ENCODE results near the gene TRIM60.
"Not testable (repeated sequence)": the region's sequence is repeated elsewhere in the genome, so short reads cannot be mapped to it uniquely, and the experiment has no call there.

The TRIM60 gene

DNA sequence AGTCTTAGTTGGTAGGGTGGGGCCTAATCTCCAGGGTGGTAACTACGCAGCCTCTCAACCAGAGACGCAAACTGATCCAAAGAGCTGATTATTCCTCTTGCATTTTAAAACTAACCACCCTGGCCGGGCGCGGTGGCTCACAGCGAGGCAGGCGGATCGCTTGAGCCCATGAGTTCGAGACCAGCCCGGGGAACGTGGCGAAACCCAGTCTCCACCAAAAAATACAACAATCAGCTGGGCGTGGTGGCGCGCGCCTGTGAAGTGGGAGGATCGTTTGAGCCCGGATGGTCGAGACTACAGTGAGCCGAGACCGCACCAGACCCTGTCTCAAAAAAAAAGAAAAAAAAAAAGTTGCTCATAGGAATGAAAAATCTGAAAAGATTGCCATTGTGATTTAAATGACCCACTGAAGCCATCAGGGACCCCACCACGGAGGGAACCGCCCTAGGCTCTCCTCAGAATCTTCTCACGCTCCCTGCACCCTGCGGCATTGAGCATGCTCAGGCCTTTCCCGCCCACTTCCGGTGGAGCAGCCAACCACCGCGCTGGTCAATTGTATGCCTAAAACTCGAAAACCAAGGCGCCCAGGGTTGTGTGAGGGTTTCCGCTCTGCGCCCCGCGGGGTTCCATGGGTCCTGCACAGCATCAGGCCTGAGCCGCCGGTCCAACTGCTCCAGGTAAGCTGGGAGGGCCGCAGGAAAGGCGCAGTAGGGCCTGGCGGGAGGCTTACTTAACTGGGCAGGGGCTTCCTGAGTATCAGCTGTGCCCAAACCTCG is at the start of gene TRIM60:
Gene TRIM60, plus strand, starts transcription at position 564 of the 776 bp plus-strand sequence. CDS start 8,074 bp downstream, outside the sequence.
- DNase-seq = no peak
- Mint-ChIP-seq H3K27me3 (peaks cover 16% of the 10 kb centered on the region), H3K4me3 (no peak within 1 kb of the TSS), H3K4me1 (no peaks in the 10 kb centered on the region), H3K9me3 (no peaks in the 10 kb centered on the region), H3K27ac (no peak within 1 kb of the TSS)
- no peak for ATAC-seq

DNA sequence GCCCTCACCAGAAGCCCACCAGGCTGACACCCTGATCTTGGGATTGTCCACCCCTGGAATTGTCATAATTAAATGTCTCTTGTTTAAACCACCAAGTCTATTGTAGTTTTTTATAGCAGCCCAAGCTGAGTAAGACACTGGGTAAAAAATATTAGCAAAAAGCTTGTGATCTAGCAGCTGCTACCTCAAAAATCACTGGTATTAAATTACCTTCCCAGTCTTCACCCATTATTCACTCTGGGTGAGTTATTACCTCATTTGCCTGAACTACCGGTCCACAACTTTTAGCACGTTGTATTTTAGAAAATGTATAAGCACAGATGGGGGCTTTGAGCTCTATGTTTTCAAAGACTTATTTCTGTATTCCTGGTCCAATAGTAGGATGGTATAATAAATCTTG is 42.3 kb upstream of the TRIM60 start:
- Mint-ChIP-seq H3K27me3 (peaks cover 14% of the 10 kb centered on the region), H3K27ac (no peak overlapping the region), H3K4me1 (no peaks in the 10 kb centered on the region), H3K4me3 (no peak overlapping the region), H3K9me3 (no peaks in the 10 kb centered on the region)
- no peak for ATAC-seq
- DNase-seq = no peak

DNA sequence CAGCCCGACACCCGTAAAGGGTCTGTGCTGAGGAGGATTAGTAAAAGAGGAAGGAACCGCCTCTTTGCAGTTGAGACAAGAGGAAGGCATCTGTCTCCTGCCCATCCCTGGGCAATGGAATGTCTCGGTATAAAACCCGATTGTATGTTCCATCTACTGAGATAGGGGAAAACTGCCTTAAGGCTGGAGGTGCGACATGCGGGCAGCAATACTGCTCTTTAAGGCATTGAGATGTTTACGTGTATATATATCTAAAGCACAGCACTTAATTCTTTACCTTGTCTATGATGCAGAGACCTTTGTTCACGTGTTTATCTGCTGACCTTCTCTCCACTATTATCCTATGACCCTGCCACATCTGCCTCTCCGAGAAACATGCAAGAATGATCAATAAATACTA is 41.0 kb upstream of the TRIM60 start:
- ATAC-seq, H3K4me1 Mint-ChIP-seq, H3K9me3 Mint-ChIP-seq, H3K4me3 Mint-ChIP-seq, DNase-seq, H3K27ac Mint-ChIP-seq: not testable (repeated sequence)
- peaks cover 14% of the 10 kb centered on the region for H3K27me3 Mint-ChIP-seq

DNA sequence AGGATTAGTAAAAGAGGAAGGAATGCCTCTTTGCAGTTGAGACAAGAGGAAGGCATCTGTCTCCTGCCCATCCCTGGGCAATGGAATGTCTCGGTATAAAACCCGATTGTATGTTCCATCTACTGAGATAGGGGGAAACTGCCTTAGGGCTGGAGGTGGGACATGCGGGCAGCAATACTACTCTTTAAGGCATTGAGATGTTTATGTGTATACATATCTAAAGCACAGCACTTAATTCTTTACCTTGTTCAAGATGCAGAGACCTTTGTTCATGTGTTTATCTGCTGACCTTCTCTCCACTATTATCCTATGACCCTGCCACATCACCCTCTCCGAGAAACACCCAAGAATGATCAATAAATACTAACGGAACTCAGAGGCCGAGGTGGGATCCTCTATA is 35.7 kb upstream of the TRIM60 start:
- H3K9me3 Mint-ChIP-seq, H3K4me3 Mint-ChIP-seq, H3K4me1 Mint-ChIP-seq, DNase-seq, H3K27ac Mint-ChIP-seq, ATAC-seq: not testable (repeated sequence)
- peaks cover 42% of the 10 kb centered on the region for H3K27me3 Mint-ChIP-seq

DNA sequence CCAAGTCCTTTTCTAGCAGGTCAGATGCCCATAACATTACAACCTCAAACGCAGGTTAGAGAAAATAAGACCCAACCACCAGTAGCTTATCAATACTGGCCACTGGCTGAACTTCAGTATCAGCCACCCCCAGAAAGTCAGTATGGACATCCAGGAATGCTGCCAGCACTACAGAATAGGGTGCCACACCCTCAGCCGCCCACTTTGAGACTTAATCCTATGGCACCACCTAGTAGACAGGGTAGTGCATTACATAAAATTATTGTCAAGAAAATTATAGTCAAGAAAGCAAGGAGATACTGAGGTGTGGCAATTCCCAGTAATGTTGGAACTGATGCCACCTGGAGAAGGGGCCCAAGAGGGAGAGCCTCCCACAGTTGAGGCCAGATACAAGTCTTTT is 34.5 kb upstream of the TRIM60 start:
- DNase-seq = no peak
- no peaks in the 10 kb centered on the region for H3K4me1 Mint-ChIP-seq

DNA sequence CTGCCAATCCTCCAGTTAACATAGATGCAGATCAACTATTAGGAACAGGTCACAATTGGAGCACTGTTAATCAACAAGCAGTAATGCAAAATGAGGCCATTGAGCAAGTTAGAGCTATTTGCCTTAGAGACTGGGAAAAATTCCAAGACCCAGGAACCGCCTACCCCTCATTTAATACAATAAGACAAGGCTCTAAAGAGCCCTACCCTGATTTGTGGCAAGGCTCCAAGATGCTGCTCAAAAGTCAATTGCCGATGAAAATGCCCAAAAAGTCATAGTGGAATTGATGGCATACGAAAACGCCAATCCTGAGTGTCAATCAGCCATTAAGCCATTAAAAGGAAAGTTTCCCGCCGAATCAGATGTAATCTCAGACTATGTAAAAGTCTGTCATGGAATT is 33.9 kb upstream of the TRIM60 start:
- H3K27me3 Mint-ChIP-seq = peaks cover 33% of the 10 kb centered on the region
- no peak overlapping the region for H3K27ac Mint-ChIP-seq
- H3K4me1 Mint-ChIP-seq = no peaks in the 10 kb centered on the region
- no peaks in the 10 kb centered on the region for H3K9me3 Mint-ChIP-seq
- no peak for ATAC-seq
- H3K4me3 Mint-ChIP-seq = no peak overlapping the region
- DNase-seq = no peak

More for the DNA sequence above, 34.5 kb upstream of the TRIM60 start:
- no peak for ATAC-seq
- no peak overlapping the region for H3K27ac Mint-ChIP-seq
- no peak overlapping the region for H3K4me3 Mint-ChIP-seq
- H3K9me3 Mint-ChIP-seq = no peaks in the 10 kb centered on the region
- peaks cover 33% of the 10 kb centered on the region for H3K27me3 Mint-ChIP-seq

DNA sequence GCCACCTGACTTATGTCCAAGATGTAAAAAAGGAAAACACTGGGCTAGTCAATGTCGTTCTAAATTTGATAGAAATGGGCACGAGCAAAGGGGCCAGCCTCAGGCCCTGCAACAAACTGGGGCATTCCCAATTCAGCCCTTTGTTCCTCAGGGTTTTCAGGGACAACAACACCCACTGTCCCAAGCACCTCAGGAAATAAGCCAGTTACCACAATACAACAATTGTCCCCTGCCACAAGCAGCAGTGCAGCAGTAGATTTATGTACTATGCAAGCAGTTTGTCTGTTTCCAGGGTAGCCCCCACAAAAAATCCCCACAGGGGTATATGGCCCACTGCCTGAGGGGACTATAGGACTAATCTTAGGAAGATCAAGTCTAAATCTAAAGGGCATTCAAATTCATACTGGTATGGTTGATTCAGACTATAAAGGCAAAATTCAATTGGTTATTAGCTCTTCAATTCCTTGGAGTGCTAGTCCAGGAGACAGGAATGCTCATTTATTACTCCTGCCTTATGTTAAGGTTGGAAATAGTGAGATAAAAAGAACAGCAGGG is 33.2 kb upstream of the TRIM60 start:
- not testable (repeated sequence) for H3K27ac Mint-ChIP-seq, H3K4me1 Mint-ChIP-seq, H3K9me3 Mint-ChIP-seq, DNase-seq, H3K4me3 Mint-ChIP-seq, ATAC-seq
- H3K27me3 Mint-ChIP-seq = peaks cover 33% of the 10 kb centered on the region

DNA sequence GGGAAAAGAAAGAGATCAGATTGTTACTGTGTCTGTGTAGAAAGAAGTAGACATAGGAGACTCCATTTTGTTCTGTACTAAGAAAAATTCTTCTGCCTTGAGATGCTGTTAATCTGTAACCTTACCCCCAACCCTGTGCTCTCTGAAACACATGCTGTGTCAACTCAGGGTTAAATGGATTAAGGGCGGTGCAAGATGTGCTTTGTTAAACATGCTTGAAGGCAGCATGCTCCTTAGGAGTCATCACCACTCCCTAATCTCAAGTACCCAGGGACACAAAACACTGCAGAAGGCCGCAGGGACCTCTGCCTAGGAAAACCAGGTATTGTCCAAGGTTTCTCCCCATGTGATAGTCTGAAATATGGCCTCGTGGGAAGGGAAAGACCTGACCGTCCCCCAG is 29.8 kb upstream of the TRIM60 start:
- not testable (repeated sequence) for H3K4me1 Mint-ChIP-seq, H3K27ac Mint-ChIP-seq, ATAC-seq, H3K9me3 Mint-ChIP-seq, DNase-seq, H3K4me3 Mint-ChIP-seq
- peaks cover 49% of the 10 kb centered on the region for H3K27me3 Mint-ChIP-seq

DNA sequence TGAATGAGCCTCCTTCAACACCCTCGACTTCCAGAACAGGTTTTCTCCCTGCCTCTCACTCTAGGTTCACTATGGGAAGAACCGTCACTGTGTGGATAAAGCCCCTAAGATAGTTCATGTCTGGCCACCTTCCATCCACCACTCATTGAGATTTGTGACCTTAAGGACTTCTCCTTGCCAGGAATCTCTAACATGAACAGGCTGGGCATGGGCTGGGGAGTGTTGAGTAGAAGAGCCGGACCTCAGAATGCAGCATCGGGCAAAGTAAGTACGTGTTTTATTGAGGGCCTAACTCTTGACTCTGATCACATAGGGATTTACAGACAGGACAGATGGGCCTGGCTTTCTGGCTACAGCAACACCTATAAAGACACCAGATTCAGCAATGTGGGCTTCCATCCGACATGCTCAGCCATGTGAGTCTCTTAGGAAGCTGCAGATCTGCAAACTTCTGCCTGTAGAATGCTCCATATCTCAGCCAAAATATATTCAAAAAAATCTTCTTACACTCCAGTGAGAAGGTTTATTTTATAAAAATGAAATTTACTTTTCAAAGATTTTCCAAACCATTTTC is 26.4 kb upstream of the TRIM60 start:
- Mint-ChIP-seq H3K4me3 (no peak overlapping the region), H3K4me1 (peaks cover 15% of the 10 kb centered on the region)

DNA sequence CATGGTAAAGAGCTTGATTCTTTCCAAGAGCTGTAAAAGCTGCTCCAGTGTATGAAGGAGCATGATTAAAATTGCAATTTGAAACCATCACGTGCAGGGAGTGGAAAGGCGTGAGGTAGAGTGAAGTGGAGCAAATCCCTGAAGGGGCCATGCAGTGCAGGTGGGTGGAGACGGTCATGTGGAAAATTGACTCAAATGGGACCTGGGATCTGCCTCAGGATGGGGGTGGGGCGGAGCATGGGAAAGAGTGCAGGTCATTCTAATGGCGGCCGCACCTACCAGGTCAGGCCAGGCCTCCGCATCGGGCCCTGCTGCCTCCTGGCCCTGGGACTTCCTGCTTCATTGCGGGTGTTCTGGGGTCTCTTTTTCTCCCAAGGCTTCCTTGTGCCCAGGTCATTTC is 25.3 kb upstream of the TRIM60 start:
- peaks cover 16% of the 10 kb centered on the region for H3K4me1 Mint-ChIP-seq
- H3K27ac Mint-ChIP-seq = no peak overlapping the region
- H3K9me3 Mint-ChIP-seq = no peaks in the 10 kb centered on the region
- peaks cover 55% of the 10 kb centered on the region for H3K27me3 Mint-ChIP-seq
- DNase-seq (no peak), ATAC-seq (no peak)
- H3K4me3 Mint-ChIP-seq = no peak overlapping the region

More for the DNA sequence above, 26.4 kb upstream of the TRIM60 start:
- ATAC-seq = no peak
- no peaks in the 10 kb centered on the region for H3K9me3 Mint-ChIP-seq
- peaks cover 45% of the 10 kb centered on the region for H3K27me3 Mint-ChIP-seq
- H3K27ac Mint-ChIP-seq = no peak overlapping the region
- DNase-seq = no peak

DNA sequence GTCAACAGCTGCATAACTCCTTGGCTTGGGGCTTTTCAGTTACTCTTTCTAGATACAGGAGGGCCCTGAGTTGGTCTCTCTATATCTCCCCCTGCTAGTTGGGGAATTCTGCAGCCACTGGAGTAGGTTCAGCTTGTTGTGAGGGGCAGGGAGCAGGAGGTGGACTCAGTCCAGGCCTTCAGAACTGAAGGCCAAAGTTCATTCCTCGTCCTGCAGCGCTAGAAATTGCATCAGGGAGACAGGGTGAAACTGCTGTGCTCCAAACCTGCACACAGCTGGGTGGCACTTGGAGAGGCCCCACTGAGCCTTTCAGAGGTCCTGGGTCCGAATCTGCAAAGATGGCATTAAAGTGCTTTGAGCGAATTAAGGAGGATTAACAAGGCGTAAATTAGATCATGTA is 24.9 kb upstream of the TRIM60 start:
- peaks cover 57% of the 10 kb centered on the region for H3K27me3 Mint-ChIP-seq
- H3K9me3 Mint-ChIP-seq = no peaks in the 10 kb centered on the region

DNA sequence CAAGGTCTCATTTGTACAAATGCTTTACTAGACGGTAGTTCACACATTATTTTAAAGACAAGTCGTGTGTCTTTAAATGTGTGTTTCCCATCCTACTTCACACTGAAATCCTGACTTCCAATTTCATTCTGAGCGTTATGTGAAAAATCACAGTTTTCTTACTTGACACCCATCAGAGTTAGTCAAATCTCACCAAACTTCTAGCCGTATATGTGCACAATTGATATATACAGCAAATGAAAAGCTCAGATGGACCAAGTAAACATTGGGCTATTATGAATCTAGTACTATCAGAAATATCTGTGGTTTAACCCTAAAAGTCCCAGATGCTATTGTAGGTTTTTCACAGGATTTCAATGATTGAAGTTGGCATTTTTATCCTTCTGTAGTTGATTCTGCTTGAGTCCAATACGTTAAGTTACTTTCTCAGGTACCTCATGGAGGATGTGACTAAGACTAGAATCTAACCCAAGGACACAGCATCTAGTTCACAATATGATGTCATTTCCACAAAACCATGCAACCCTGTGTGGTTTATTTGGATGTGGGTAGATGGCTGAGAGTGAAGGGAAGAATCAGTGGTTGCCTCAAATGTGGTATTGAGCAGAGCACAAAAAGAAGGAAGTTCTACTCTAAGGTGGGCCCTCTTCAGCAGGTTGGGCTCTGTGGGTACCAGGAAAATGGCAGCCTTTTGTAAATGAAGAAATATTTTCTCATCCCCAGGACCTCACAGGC is 22.1 kb upstream of the TRIM60 start:
- peak; percentile 59 to 70 for DNase-seq
- peak overlapping the region in 1 of 2 donors; percentile 5 for H3K4me3 Mint-ChIP-seq
- H3K27me3 Mint-ChIP-seq = peaks cover 63% of the 10 kb centered on the region

More for the DNA sequence above, 24.9 kb upstream of the TRIM60 start:
- ATAC-seq = no peak
- Mint-ChIP-seq H3K4me3 (no peak overlapping the region), H3K27ac (no peak overlapping the region), H3K4me1 (peaks cover 16% of the 10 kb centered on the region)
- DNase-seq = no peak

DNA sequence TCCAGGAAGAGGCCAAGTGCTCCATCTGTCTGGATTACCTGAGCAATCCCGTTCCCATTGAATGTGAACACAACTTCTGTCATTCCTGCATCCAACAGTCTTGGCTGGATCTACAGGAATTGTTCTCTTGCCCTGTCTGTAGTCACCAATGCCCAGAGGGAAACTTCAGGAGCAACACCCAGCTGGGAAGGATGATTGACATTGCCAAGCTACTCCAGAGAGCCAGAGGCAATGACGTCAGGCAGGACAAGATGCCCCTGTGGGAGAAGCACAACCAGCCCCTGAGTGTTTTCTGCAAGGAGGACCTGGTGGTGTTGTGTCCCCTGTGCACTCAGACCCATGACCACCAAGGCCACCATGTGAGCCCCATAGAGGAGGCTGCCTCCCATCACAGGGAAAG is 21.3 kb upstream of the TRIM60 start:
- no peak for DNase-seq
- H3K27ac Mint-ChIP-seq = no peak overlapping the region
- no peaks in the 10 kb centered on the region for H3K9me3 Mint-ChIP-seq
- peaks cover 16% of the 10 kb centered on the region for H3K4me1 Mint-ChIP-seq
- H3K27me3 Mint-ChIP-seq = peaks cover 55% of the 10 kb centered on the region
- H3K4me3 Mint-ChIP-seq = no peak overlapping the region
- no peak for ATAC-seq

More for the DNA sequence above, 22.1 kb upstream of the TRIM60 start:
- Mint-ChIP-seq H3K27ac (peak overlapping the region in 1 of 2 donors; percentile 83), H3K9me3 (no peaks in the 10 kb centered on the region), H3K4me1 (peaks cover 16% of the 10 kb centered on the region)
- peak; percentile 98 for ATAC-seq

DNA sequence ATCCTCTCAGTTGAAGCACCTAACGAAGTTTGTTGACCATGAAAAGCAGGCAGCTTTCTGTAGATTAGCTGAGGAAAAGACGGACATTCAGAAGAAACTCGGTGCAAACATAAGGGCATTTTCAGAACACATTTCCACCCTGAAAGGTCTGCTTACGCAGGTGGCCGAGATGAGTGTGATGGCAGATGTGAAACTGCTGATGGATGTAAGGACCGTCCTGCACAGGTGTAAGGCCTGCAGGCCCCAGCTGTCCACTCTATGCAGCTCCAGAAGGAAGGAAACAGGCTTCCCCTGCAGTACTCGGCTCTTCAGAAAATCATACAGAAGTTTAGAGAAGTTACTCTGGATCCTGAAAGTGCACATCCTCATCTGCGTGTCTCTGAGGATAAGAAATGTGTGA is 20.8 kb upstream of the TRIM60 start:
- no peak overlapping the region for H3K4me3 Mint-ChIP-seq
- DNase-seq = no peak
- H3K27ac Mint-ChIP-seq = no peak overlapping the region
- peaks cover 51% of the 10 kb centered on the region for H3K27me3 Mint-ChIP-seq
- no peaks in the 10 kb centered on the region for H3K9me3 Mint-ChIP-seq
- H3K4me1 Mint-ChIP-seq = peaks cover 16% of the 10 kb centered on the region
- ATAC-seq = no peak

DNA sequence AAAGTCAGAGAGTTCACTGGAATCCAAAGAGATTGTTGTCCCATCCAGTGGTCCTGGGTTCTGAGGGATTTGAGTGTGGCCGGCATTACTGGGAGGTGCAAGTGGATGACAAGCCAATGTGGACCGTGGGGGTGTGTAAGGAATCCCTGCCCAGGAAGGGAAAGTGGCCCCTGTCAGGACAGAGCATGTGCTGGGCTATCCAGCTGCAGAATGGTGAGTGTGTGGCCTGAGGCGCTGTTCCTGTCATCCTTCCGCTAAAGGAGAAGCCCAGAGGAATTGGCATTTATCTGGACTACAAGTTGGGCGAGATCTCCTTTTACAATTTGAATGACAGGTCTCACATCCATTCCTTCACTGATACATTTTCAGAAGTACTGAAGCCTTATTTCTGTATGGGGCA is 20.4 kb upstream of the TRIM60 start:
- H3K9me3 Mint-ChIP-seq = no peaks in the 10 kb centered on the region
- peaks cover 16% of the 10 kb centered on the region for H3K4me1 Mint-ChIP-seq
- ATAC-seq (no peak), DNase-seq (no peak)
- no peak overlapping the region for H3K27ac Mint-ChIP-seq
- H3K4me3 Mint-ChIP-seq = no peak overlapping the region
- peaks cover 51% of the 10 kb centered on the region for H3K27me3 Mint-ChIP-seq

DNA sequence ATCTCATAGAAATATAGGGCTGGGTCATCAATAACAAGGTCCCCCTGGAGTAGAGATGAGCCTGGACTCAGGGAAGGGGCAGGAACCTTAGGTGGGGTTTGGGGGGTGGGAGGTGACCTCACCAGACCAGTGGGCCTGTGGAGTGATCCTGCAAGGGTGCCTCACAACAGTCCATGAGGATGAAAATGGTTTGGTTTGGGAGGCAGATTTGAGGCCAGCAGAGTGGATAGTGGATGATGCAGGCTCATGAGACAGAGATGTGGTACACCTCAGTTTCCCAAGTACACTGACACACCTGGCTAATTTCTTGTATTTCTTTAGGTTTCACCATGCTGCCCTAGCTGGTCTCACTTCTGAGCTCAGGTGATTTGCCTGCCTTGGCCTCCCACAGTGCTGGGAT is 18.1 kb upstream of the TRIM60 start:
- ATAC-seq (no peak), DNase-seq (no peak)
- Mint-ChIP-seq H3K4me3 (no peak overlapping the region), H3K4me1 (peaks cover 16% of the 10 kb centered on the region), H3K27me3 (peaks cover 41% of the 10 kb centered on the region), H3K9me3 (no peaks in the 10 kb centered on the region), H3K27ac (no peak overlapping the region)

All from stimulated activated naive CD8-positive, alpha-beta T cell treated with anti-CD3 and anti-CD28 coated beads, Interleukin-15, amount 100 ng/mL, for 72 hours (primary cell).